ENCODE data around the gene ZNF385B. TPM values are rescaled to one million over a fixed set of nuclear protein-coding genes. Genes with fewer than 3 reads are reported as not detected.

The ZNF385B gene
- total RNA-seq, 2 donors from 2014 or later = 5.3 to 18.1 TPM

GRCh38 chr2:179802051-179802882 lies 59.1 kb downstream of the ZNF385B start:
- Histone ChIP-seq H3K4me1 (ENCODE audit: control insufficient read depth, insufficient read depth, low read length) (no peaks in the 10 kb centered on the region), H3K9ac (ENCODE audit: extremely low read depth, low read length, poor library complexity, severe bottlenecking) (no peak overlapping the region), H3K36me3 (ENCODE audit: control insufficient read depth, insufficient read depth, low read length) (no peaks in the 10 kb centered on the region), H3K27ac (ENCODE audit: low read depth, low read length) (no peak overlapping the region), H3K27me3 (ENCODE audit: control insufficient read depth, insufficient read depth, low read length, poor library complexity, severe bottlenecking) (no peaks in the 10 kb centered on the region), H3K9me3 (ENCODE audit: control insufficient read depth, low read length) (no peaks in the 10 kb centered on the region), H3K4me3 (ENCODE audit: low read length) (no peak overlapping the region)
- WGBS, 2 experiments (ENCODE audit: insufficient coverage in 1 of 2, insufficient read length in 1 of 2) = 92 to 94% methylated on average over 1 of the region's 2 CpGs
- H3K9me3 Mint-ChIP-seq = no peaks in the 10 kb centered on the region
- no peak for DNase-seq
- H3K4me3 Mint-ChIP-seq = no peak overlapping the region
- no peak for TF ChIP-seq CTCF (conservative IDR thresholded peaks at IDR 0.05)
- no peaks in the 10 kb centered on the region for H3K36me3 Mint-ChIP-seq (ENCODE audit: low read depth)
- H3K27me3 Mint-ChIP-seq (ENCODE audit: insufficient read depth) = no peaks in the 10 kb centered on the region
- H3K27ac Mint-ChIP-seq = no peak overlapping the region
- H3K4me1 Mint-ChIP-seq = no peaks in the 10 kb centered on the region

- no peak overlapping the region for H3K27ac ChIP-seq (ENCODE audit: low read depth, low read length)
- peaks cover 6% of the 10 kb centered on the region for H3K4me1 Mint-ChIP-seq
- DNase-seq = no peak
- no peaks in the 10 kb centered on the region for H3K9me3 ChIP-seq (ENCODE audit: control insufficient read depth, low read length)
- H3K4me3 Mint-ChIP-seq = no peak overlapping the region
- H3K9ac ChIP-seq (ENCODE audit: extremely low read depth, low read length, poor library complexity, severe bottlenecking) = no peak overlapping the region
- no peak overlapping the region for H3K27ac Mint-ChIP-seq
- no peak for TF ChIP-seq CTCF (conservative IDR thresholded peaks at IDR 0.05)
- no peaks in the 10 kb centered on the region for H3K27me3 Mint-ChIP-seq (ENCODE audit: insufficient read depth)
- no peaks in the 10 kb centered on the region for H3K4me1 ChIP-seq (ENCODE audit: control insufficient read depth, insufficient read depth, low read length)
- H3K4me3 ChIP-seq (ENCODE audit: low read length) = no peak overlapping the region
- no peaks in the 10 kb centered on the region for H3K36me3 ChIP-seq (ENCODE audit: control insufficient read depth, insufficient read depth, low read length)
- no peaks in the 10 kb centered on the region for H3K36me3 Mint-ChIP-seq (ENCODE audit: low read depth)
- H3K27me3 ChIP-seq (ENCODE audit: control insufficient read depth, insufficient read depth, low read length, poor library complexity, severe bottlenecking) = no peaks in the 10 kb centered on the region
- no peaks in the 10 kb centered on the region for H3K9me3 Mint-ChIP-seq
These were observed 60.6 kb downstream of the ZNF385B start for GRCh38 chr2:179800776-179801175.

- no peaks in the 10 kb centered on the region for H3K9me3 Mint-ChIP-seq
- TF ChIP-seq CTCF (conservative IDR thresholded peaks at IDR 0.05) = no peak
- no peak overlapping the region for H3K4me3 ChIP-seq (ENCODE audit: low read length)
- no peaks in the 10 kb centered on the region for H3K27me3 ChIP-seq (ENCODE audit: control insufficient read depth, insufficient read depth, low read length, poor library complexity, severe bottlenecking)
- H3K4me1 Mint-ChIP-seq = peaks cover 13% of the 10 kb centered on the region
- no peak overlapping the region for H3K27ac Mint-ChIP-seq
- no peak overlapping the region for H3K27ac ChIP-seq (ENCODE audit: low read depth, low read length)
- no peaks in the 10 kb centered on the region for H3K36me3 ChIP-seq (ENCODE audit: control insufficient read depth, insufficient read depth, low read length)
- WGBS, 2 experiments (ENCODE audit: insufficient coverage in 1 of 2, insufficient read length in 1 of 2) = 86 to 94% methylated on average over 1 to 5 of the region's 5 CpGs
- DNase-seq = no peak
- no peaks in the 10 kb centered on the region for H3K36me3 Mint-ChIP-seq (ENCODE audit: low read depth)
- H3K4me3 Mint-ChIP-seq = no peak overlapping the region
- no peaks in the 10 kb centered on the region for H3K27me3 Mint-ChIP-seq (ENCODE audit: insufficient read depth)
- no peak overlapping the region for H3K9ac ChIP-seq (ENCODE audit: extremely low read depth, low read length, poor library complexity, severe bottlenecking)
- no peaks in the 10 kb centered on the region for H3K4me1 ChIP-seq (ENCODE audit: control insufficient read depth, insufficient read depth, low read length)
- no peaks in the 10 kb centered on the region for H3K9me3 ChIP-seq (ENCODE audit: control insufficient read depth, low read length)
These were observed 65.0 kb downstream of the ZNF385B start for GRCh38 chr2:179796213-179797007.

Data from endodermal cell (in vitro differentiated cells).